Activated CD8-positive, alpha-beta T cell treated with anti-CD3 and anti-CD28 coated beads for 36 hours (primary cell): Measurements from ENCODE around the gene TNS3. TPM values are rescaled to one million over a fixed set of nuclear protein-coding genes. Genes with fewer than 3 reads are reported as not detected.

Source experiments
- ATAC-seq: fragments of 200-7000 bp; cut with Tn5 transposase; one replicate; pipeline ENCODE4 v1.10.0; 2021; ENCODE audit warnings: mild to moderate bottlenecking, moderate library complexity
- CTCF ChIA-PET: fragments of 350-600 bp; sonication (Branson Sonifier 250); formaldehyde crosslinking; loops from one replicate; lab custom pipeline; 2021; ENCODE audit warnings: antibody characterized with exemption; lab: Charles Lee
- POLR2A ChIA-PET: fragments of 350-600 bp; sonication (Branson Sonifier 250); formaldehyde crosslinking; loops from one replicate; lab custom pipeline; 2021; ENCODE audit warnings: antibody characterized with exemption; lab: Charles Lee
- DNase-seq: peaks from one replicate; pipeline ENCODE4 v3.0.0-alpha.2; 2020
- H3K27ac Mint-ChIP-seq: one replicate; pipeline ENCODE4 v1.8.0; 2021; ENCODE audit warnings: mild to moderate bottlenecking, mixed read lengths
- H3K27me3 Mint-ChIP-seq: one replicate; pipeline ENCODE4 v1.8.0; 2021; ENCODE audit warnings: mixed read lengths
- H3K36me3 Mint-ChIP-seq: one replicate; pipeline ENCODE4 v1.8.0; 2021; ENCODE audit warnings: low read depth, mixed read lengths
- H3K4me1 Mint-ChIP-seq: one replicate; pipeline ENCODE4 v1.8.0; 2021; ENCODE audit warnings: low read depth, mixed read lengths
- H3K4me3 Mint-ChIP-seq: one replicate; pipeline ENCODE4 v1.8.0; 2021; ENCODE audit warnings: mild to moderate bottlenecking, moderate library complexity, mixed read lengths
- H3K9me3 Mint-ChIP-seq: one replicate; pipeline ENCODE4 v1.8.0; 2021; ENCODE audit warnings: mixed read lengths
- intact Hi-C: fragments of 100-400 bp; cut with micrococcal nuclease; formaldehyde crosslinking; loops from one replicate; pipeline ENCODE4 v1.10.0; 2022
- total RNA-seq, 2 experiments: library from RNA; stranded (reverse); gene quantifications; one replicate each; pipeline ENCODE4 v1.2.3, GENCODE V29; 2021
- TF ChIP-seq, protein P1 (sequence below): fragments of 200-600 bp; IDR thresholded peaks from one replicate; pipeline ENCODE4 v1.8.0; 2022; ENCODE audit warnings: antibody characterized with exemption, mild to moderate bottlenecking

Gene TNS3
- total RNA-seq, 2 experiments from 2014 or later: 0.04 to 0.16 TPM

DNA sequence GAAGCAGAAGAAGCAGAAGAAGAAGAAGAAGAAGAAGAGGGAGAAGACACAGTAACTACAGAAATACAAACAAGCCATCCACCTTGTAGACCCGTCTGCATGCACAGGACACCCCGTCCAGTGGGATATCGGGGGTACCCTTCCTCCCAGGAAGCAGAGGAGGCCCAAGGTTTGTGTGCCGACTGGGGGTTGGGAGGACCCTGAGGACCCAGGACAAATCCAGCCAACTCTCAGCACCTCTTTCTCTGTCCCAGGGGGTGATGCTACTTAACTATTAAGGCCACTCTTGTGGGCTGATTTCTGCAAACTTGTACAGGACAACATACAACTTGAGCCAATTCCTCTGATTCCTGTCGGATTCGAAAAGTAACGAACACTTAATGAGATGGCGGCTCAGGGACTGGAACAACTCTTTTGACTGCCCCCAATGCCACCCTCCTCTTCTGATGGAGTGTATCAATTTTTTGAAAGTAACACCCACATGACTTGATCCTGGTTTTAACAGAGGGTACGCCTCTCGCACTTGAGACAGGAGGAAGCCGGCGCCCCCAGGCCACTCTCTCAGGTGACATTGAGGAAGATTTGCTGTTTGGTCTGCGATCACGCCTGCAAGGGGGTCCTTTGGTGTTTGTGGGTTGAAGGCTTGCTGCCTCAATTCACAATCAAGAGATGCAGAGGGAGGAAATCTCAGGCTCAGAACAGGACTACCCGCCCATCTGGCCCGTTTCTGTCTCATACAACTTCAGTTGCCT, 192.6 kb downstream of the TNS3 start:
- TF ChIP-seq, protein P1, sequence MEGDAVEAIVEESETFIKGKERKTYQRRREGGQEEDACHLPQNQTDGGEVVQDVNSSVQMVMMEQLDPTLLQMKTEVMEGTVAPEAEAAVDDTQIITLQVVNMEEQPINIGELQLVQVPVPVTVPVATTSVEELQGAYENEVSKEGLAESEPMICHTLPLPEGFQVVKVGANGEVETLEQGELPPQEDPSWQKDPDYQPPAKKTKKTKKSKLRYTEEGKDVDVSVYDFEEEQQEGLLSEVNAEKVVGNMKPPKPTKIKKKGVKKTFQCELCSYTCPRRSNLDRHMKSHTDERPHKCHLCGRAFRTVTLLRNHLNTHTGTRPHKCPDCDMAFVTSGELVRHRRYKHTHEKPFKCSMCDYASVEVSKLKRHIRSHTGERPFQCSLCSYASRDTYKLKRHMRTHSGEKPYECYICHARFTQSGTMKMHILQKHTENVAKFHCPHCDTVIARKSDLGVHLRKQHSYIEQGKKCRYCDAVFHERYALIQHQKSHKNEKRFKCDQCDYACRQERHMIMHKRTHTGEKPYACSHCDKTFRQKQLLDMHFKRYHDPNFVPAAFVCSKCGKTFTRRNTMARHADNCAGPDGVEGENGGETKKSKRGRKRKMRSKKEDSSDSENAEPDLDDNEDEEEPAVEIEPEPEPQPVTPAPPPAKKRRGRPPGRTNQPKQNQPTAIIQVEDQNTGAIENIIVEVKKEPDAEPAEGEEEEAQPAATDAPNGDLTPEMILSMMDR: no peak
- H3K36me3 Mint-ChIP-seq: no peaks in the 10 kb centered on the region
- CTCF ChIA-PET: no interaction called here

GRCh38 chr7:47387506-47387905, 194.4 kb downstream of the TNS3 start:
- H3K27ac Mint-ChIP-seq: no peak overlapping the region
- H3K36me3 Mint-ChIP-seq: no peaks in the 10 kb centered on the region
- no peak overlapping the region for H3K4me3 Mint-ChIP-seq
- no peaks in the 10 kb centered on the region for H3K4me1 Mint-ChIP-seq
- no peak for DNase-seq
- no peaks in the 10 kb centered on the region for H3K9me3 Mint-ChIP-seq
- peaks cover 7% of the 10 kb centered on the region for H3K27me3 Mint-ChIP-seq
- ATAC-seq: no peak
- ChIA-PET CTCF (no interaction called here), POLR2A (interaction anchor here (0.6 kb wide), 1 partner anchor 1318 kb away, joined by 4 read pairs; no protein-coding TSS in a partner anchor)
- intact Hi-C loops: no loop called here
- TF ChIP-seq, protein P1: no peak

More for the DNA sequence above, 192.6 kb downstream of the TNS3 start:
- H3K4me3 Mint-ChIP-seq: no peak overlapping the region
- peaks cover 2% of the 10 kb centered on the region for H3K27me3 Mint-ChIP-seq
- no peaks in the 10 kb centered on the region for H3K9me3 Mint-ChIP-seq
- POLR2A ChIA-PET: no interaction called here
- H3K4me1 Mint-ChIP-seq: no peaks in the 10 kb centered on the region
- DNase-seq (no peak), ATAC-seq (no peak)
- intact Hi-C loops: no loop called here
- H3K27ac Mint-ChIP-seq: no peak overlapping the region

DNA sequence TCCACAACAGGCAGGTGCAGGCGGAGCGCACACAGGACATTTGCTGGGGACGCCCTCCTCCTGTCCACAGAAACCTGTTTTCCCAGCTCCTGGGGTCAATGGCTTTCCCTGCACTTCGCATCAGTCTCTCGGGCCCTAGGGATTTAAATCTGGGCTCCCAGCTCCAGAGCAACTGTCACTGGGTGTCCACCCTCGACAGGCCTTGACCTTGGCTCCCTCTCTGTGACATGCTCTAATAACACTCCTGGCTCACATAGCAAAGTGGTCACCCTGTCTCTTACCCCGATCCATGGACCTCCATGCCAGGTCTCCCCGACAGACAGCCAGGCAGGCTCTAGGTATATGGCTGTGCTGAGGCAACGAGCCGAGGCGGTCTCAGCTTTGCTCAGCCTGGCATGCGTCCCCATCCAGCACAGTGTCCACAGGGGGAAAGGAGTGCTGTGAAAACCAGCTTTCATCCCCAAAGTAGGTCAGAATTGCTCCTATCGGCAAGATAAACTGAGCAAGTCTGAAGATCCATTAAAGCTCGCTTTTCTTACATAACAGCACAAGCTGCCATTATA, 195.6 kb downstream of the TNS3 start:
- DNase-seq (no peak), ATAC-seq (no peak)
- Mint-ChIP-seq H3K27ac (no peak overlapping the region), H3K27me3 (peaks cover 8% of the 10 kb centered on the region), H3K9me3 (no peaks in the 10 kb centered on the region), H3K4me1 (no peaks in the 10 kb centered on the region), H3K36me3 (no peaks in the 10 kb centered on the region), H3K4me3 (no peak overlapping the region)
- CTCF ChIA-PET: no interaction called here
- intact Hi-C loops: no loop called here
- POLR2A ChIA-PET: no interaction called here
- TF ChIP-seq, protein P1: no peak

GRCh38 chr7:47385536-47386125, 196.3 kb downstream of the TNS3 start:
- ChIA-PET POLR2A (interaction anchor here (0.6 kb wide), 1 partner anchor 1545 kb away, joined by 3 read pairs; no protein-coding TSS in a partner anchor), CTCF (no interaction called here)
- intact Hi-C loops: no loop called here
- no peak overlapping the region for H3K4me3 Mint-ChIP-seq
- H3K27me3 Mint-ChIP-seq: peaks cover 8% of the 10 kb centered on the region
- no peaks in the 10 kb centered on the region for H3K36me3 Mint-ChIP-seq
- H3K9me3 Mint-ChIP-seq: no peaks in the 10 kb centered on the region
- ATAC-seq (no peak), DNase-seq (no peak)
- H3K4me1 Mint-ChIP-seq: peaks cover 4% of the 10 kb centered on the region
- H3K27ac Mint-ChIP-seq: no peak overlapping the region
- TF ChIP-seq, protein P1: no peak
